Suppressor macrophage treated with lipopolysaccharide for 1 hour (primary cell): ENCODE results near the gene TMEM165.

Source experiments
- DNase-seq, 3 donors: peaks; one replicate each; pipeline ENCODE4 v3.0.0-alpha.2; 2020 to 2022

TMEM165 gene

DNA sequence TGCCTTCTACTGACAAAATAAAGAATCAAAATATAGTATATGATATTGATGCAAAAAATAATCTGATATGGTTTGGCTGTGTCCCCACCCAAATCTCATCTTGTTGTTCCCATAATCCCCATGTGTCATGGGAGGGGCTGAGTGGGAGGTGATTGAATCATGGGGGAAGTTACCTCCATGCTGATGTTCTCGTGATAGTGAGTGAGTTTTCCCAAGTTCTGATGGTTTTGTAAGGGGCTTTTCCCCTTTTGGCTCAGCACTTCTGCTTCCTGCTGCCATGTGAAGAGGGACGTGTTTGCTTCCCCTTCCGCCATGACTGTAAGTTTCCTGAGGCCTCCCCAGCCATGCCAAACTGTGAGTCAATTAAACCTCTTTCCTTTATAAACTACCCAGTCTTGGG lies 70.2 kb downstream of the TMEM165 start:
- DNase-seq: peak; percentile 39 to 58 (median 51)

DNA sequence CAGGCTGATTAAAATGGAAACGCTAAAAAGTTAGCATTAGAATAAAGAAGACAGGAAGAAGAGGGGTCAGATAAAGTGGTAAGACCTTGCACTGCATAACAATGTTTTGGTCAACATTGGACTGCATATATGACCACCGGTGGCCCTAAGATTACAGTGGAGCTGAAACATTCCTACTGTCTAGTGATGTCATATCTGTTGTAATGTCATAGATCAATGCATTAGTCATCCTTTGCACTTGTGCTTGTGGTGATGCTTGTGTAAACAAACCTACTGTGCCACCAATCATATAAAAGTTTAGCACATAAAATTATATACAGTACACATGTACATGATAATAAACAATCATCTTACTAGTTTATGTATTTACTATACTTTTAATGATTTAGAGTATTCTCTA lies 73.0 kb downstream of the TMEM165 start:
- DNase-seq: peak in 1 of 3 donors; percentile 7

DNA sequence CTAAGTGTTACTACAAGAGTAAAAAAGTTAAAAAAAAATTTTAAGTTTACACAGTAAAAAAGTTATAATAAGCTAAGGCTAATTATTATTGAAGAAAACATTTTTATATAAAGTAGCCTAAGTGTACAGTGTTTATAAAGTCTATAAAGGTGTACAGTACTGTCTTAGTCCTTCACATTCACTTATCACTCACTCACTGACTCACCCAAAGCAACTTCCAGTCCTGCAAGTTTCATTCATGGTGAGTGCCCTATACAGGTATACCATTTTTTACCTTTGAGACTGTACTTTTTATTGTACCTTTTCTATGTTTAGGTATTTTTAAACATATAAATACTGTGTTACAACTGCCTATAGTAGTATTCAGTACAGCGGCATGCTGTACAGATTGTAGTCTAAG lies 74.2 kb downstream of the TMEM165 start:
- DNase-seq: no peak
